Neuron (in vitro differentiated cells): ENCODE data around the gene C3orf18.

Source experiments
- H2AFZ ChIP-seq: one replicate; pipeline ENCODE4 v1.6.1; 2013; ENCODE audit warnings: low read depth, mild to moderate bottlenecking, inconsistent platforms, low read length, moderate library complexity
- H3K27me3 ChIP-seq: one replicate; pipeline ENCODE4 v1.6.1; 2013; ENCODE audit warnings: low read length; ENCODE audit not compliant: insufficient read depth
- H3K36me3 ChIP-seq: one replicate; pipeline ENCODE4 v1.6.1; 2013; ENCODE audit warnings: low read length; ENCODE audit not compliant: insufficient read depth
- H3K4me1 ChIP-seq: one replicate; pipeline ENCODE4 v1.6.1; 2013; ENCODE audit warnings: low read length; ENCODE audit not compliant: insufficient read depth
- H3K4me3 ChIP-seq: 2 replicates; pipeline ENCODE4 v1.5.1; 2013; ENCODE audit warnings: mild to moderate bottlenecking, low read length, moderate library complexity
- H3K9me3 ChIP-seq: one replicate; pipeline ENCODE4 v1.6.1; 2013; ENCODE audit warnings: low read length

Gene C3orf18

GRCh38 chr3:50542177-50543034 lies 25.1 kb downstream of the C3orf18 start:
- Histone ChIP-seq H3K9me3 (no peaks in the 10 kb centered on the region), H3K4me1 (peaks cover 4% of the 10 kb centered on the region), H2AFZ (no peak overlapping the region), H3K4me3 (no peak overlapping the region), H3K27me3 (peaks cover 17% of the 10 kb centered on the region), H3K36me3 (no peaks in the 10 kb centered on the region)

DNA sequence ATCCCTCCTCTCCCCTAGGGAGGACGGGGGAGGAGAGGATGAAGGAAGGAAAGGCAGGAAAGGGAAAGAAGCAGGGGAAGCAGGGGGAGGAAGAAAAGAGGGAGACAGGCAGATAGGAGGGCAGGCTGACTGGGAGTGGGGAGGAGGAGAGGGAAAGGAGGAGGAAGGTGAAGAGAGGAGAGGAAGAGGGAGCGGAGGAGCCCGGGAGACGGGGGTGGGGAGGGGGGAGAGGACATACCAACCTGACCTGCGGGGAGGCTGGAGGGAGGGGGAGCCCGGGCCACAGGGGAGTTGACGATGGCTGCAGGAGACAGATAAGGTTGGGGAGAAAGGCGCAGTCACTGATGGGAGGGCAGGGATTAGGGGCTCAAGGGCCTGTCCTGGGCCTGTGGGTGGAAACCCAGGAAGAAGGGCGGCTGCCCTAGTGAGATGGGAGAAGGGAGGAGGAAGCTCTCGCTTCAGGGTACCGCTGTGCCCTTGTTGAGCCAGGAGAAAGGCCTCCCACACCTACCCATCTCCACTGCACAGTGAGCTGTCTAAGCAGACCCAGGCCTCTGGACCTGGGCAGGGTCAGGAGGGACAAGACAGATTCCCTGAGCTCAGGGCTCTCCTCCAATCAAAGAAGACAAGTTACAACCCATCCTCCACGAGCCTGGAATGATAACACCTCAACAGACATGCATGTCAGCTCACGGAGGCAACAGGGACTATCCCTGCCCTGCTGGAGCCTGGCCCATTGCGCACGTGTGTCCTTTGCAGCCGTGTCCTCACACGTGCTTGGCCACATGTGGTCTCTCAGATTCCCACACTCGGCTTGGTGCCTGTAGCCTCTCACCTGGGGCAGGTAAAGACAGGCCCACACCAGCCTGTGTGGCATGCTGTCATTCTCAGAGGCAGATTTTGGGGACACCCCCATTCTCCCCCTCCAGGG lies 27.9 kb downstream of the C3orf18 start:
- Histone ChIP-seq H3K4me1 (peaks cover 4% of the 10 kb centered on the region), H3K9me3 (no peaks in the 10 kb centered on the region), H3K36me3 (no peaks in the 10 kb centered on the region), H3K4me3 (no peak overlapping the region), H3K27me3 (peaks cover 21% of the 10 kb centered on the region), H2AFZ (no peak overlapping the region)

- H3K9me3 ChIP-seq = no peaks in the 10 kb centered on the region
- no peaks in the 10 kb centered on the region for H3K36me3 ChIP-seq
- H2AFZ ChIP-seq = no peak overlapping the region
- H3K4me1 ChIP-seq = peaks cover 17% of the 10 kb centered on the region
- H3K4me3 ChIP-seq = no peak overlapping the region
- peaks cover 23% of the 10 kb centered on the region for H3K27me3 ChIP-seq
Observed at GRCh38 chr3:50537421-50538129, 30.0 kb downstream of the C3orf18 start.

- Histone ChIP-seq H3K9me3 (no peaks in the 10 kb centered on the region), H2AFZ (no peak overlapping the region), H3K36me3 (no peaks in the 10 kb centered on the region), H3K4me1 (peaks cover 17% of the 10 kb centered on the region), H3K27me3 (peaks cover 29% of the 10 kb centered on the region), H3K4me3 (no peak overlapping the region)
Observed at GRCh38 chr3:50536471-50537180, 30.9 kb downstream of the C3orf18 start.

DNA sequence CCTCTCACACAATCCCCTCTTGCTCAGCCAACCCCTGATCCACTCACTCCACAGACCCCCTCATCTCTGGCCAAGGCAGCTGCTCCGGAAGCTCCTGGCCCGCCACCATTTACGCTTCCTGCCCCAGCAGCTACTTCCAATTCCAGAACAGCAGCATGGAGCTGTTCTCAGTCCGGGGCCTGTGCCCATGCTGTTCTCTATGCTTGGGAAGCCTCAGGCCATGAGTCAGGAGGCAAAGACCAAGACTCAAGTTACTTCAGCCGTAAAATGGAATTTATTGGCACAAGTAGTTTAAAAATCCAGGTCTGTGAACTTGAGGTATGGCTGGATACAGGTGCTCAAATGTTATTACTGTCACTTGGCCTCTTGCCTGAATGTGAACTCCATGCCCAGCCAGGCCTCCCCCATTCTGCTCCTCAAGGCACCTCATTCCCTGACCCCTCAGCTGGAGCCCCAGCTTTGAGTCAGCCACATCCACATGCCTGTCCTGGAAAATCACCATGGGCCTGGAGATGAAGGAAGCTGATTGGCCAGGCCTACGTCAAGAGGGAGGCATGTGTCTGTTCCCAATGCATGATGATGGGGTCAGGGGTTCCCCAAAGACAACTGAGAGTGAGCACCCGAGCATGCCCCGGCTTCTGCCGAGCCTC lies 32.7 kb downstream of the C3orf18 start:
- Histone ChIP-seq H3K4me1 (peaks cover 15% of the 10 kb centered on the region), H3K36me3 (no peaks in the 10 kb centered on the region), H3K27me3 (peaks cover 34% of the 10 kb centered on the region), H2AFZ (no peak overlapping the region), H3K4me3 (no peak overlapping the region), H3K9me3 (no peaks in the 10 kb centered on the region)

- Histone ChIP-seq H3K36me3 (no peaks in the 10 kb centered on the region), H3K4me1 (peaks cover 13% of the 10 kb centered on the region), H3K9me3 (no peaks in the 10 kb centered on the region), H2AFZ (no peak overlapping the region), H3K4me3 (no peak overlapping the region), H3K27me3 (peaks cover 40% of the 10 kb centered on the region)
Observed at GRCh38 chr3:50533807-50534461, 33.6 kb downstream of the C3orf18 start.

GRCh38 chr3:50533316-50533715 lies 34.2 kb downstream of the C3orf18 start:
- Histone ChIP-seq H3K9me3 (no peaks in the 10 kb centered on the region), H3K4me3 (no peak overlapping the region), H3K36me3 (no peaks in the 10 kb centered on the region), H3K27me3 (peaks cover 46% of the 10 kb centered on the region), H3K4me1 (peaks cover 13% of the 10 kb centered on the region), H2AFZ (no peak overlapping the region)

- no peak overlapping the region for H3K4me3 ChIP-seq
- no peaks in the 10 kb centered on the region for H3K9me3 ChIP-seq
- H3K27me3 ChIP-seq = peaks cover 53% of the 10 kb centered on the region
- no peaks in the 10 kb centered on the region for H3K36me3 ChIP-seq
- H3K4me1 ChIP-seq = peaks cover 13% of the 10 kb centered on the region
- H2AFZ ChIP-seq = no peak overlapping the region
Observed at GRCh38 chr3:50532062-50532705, 35.4 kb downstream of the C3orf18 start.

- H3K4me1 ChIP-seq = peaks cover 13% of the 10 kb centered on the region
- peaks cover 60% of the 10 kb centered on the region for H3K27me3 ChIP-seq
- H3K9me3 ChIP-seq = no peaks in the 10 kb centered on the region
- no peak overlapping the region for H3K4me3 ChIP-seq
- no peaks in the 10 kb centered on the region for H3K36me3 ChIP-seq
- no peak overlapping the region for H2AFZ ChIP-seq
Observed at GRCh38 chr3:50531201-50531600, 36.3 kb downstream of the C3orf18 start.

DNA sequence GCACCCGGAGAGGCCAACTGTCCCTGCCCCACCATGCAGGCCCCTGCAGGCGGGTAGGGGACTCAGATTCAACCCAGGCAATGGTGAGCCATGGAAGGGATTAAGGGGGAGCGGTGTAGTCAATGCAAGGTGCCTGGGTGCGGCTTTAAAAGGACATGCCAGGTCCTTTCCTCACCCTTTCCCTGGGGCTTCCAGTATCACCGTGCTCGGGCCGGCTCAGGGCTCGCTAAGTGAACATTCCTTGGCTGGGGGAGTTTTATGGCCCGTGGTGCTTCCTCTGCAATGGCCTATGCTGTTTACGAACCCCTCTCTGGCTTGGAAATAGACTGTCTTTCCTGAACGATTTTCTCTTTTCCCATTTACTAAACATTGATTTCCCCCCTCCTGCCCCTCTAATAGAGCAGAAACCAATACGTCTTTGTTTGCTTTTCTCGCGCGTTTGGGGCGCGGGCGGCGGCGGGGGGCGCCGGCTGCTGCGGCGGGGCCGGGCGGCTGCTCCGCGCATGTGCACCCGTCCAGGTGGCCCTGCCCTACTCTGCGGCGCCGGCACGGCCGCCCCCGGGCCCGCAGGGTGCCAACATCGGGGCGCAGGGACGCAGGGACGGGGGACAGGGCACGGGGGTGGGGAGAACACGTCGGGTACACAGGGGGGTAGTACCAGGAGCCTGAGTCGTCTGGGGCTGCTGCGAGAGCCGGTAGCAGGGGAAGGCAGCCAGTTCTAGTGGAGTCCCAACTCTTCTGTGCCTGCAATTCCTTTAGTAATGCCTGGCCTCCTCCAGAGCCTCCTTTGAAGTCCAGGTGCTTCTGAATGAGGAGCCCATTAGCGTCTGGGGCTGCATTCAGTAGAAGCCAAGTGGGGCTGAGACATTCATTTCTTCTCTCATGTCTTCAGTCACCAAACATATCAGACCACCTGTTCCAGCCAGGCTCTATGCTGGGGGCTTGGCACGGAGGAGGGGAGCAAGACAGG lies 37.3 kb downstream of the C3orf18 start:
- H3K36me3 ChIP-seq = no peaks in the 10 kb centered on the region
- peaks cover 65% of the 10 kb centered on the region for H3K27me3 ChIP-seq
- H3K9me3 ChIP-seq = no peaks in the 10 kb centered on the region
- H2AFZ ChIP-seq = no peak overlapping the region
- H3K4me3 ChIP-seq = no peak overlapping the region
- H3K4me1 ChIP-seq = peaks cover 13% of the 10 kb centered on the region
